ENCODE data around the gene L1CAM.

Gene L1CAM

GRCh38 chrX:153903238-153903980 lies 17.4 kb upstream of the L1CAM start:
- DNase-seq: no peak

- DNase-seq: peak; percentile 31
These were observed 16.4 kb upstream of the L1CAM start for GRCh38 chrX:153902385-153902784.

DNA sequence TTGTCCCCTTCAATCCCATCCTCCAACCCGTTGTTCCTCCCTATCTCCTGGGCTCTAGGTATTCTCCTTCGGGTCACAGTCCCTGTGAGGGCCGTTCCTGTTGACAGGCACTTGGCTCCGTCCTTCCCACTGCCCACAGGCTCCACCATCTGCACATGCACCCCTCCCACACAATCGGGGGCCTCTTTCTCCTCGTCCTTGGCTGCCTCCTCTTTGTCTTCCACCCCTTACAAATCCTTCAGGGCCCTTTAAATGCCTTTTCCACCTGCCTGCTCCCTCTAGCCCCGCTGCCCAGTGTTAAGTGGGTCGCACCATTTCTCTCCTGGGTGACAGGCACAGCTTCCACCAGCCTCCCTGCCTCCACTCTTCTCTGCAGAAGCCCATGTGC lies 15.8 kb upstream of the L1CAM start:
- peak; percentile 58 for DNase-seq

DNA sequence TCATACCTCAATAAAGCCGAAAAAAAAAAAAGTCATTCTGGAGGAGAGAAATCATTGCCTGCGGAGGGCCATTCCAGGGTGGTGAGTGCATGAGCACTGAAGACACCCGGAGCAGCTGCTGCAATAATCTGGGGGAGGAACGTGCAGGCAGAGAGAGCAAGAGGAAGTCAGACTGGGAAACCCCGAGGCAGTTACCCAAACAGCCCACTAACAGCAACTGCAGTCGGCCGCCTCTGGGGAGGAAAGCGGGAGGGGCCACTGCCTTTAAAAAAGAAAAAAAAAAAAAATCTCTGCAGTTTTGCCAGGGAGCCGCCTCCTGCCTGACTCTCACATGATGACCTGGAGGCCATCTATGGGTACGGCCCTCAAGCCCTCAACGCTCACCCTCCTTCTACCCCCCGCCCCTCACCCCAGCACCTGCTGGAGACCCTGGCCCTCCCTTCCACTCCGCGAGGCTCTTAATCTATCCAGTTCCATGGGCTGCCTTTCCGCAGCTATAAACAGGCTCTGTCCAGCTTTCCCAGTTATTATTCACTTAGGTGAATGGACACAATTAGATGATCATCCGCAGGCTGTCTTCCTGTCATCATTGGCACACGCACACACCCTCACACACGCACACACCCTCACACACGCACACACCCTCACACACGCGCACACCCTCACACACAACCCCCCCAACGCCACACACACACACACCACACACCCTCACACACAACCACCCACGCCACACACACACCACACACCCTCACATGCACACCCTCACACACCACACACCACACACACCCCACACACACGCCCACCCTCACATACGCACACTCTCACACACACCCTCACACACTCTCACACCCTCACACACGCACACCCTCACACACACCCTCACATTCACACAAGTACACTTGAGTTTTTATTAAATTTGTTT lies 15.1 kb upstream of the L1CAM start:
- DNase-seq: peak; percentile 80

DNA sequence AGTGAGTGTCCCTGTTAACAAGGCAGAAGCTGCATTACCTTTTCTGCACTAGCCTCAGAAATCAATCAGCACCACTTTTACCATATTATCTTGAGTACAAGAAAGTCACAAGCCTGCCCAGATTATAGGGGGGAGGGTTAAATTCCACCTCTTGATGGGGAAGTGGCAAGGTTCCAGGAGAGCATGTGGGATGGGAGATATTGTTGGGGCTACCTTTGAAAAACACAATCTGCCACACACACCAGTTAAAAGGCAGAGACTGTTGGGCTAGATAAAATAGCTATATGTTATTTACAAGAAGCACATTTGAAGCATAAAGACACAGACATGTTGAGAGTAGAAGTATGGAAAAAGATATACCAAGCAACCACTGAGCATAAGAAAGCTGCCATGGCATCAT lies 11.9 kb upstream of the L1CAM start:
- no peak for DNase-seq

- DNase-seq: no peak
These were observed 3.1 kb upstream of the L1CAM start for GRCh38 chrX:153889123-153889522.

DNA sequence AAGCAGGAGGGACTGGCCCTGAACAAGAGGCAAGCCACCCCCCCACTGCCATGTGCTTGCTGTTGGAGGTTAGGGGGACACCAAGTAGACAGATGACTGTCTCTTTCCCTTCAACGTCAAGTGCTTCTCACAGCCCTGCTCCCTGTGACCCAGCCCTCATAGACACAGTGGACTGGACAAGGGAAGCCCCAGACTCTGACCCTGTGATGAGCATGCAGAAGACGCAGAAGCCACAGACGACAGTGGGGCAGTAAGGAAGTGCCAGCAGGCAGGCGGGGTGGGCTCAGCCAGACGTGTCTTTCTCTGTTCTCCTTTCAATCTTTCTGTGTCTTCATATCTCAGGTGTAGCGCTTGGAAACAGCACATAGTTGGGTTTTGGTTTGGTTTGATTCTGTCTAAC lies 2.4 kb upstream of the L1CAM start:
- no peak for DNase-seq

- DNase-seq: no peak
These were observed 1.4 kb upstream of the L1CAM start for GRCh38 chrX:153887385-153887784.

GRCh38 chrX:153886915-153887314 lies 942 bp upstream of the L1CAM start:
- no peak for DNase-seq

- no peak for DNase-seq
These were observed 675 bp downstream of the L1CAM start for GRCh38 chrX:153885208-153885787.

- DNase-seq: peak; percentile 21
These were observed 1.4 kb downstream of the L1CAM start for GRCh38 chrX:153884590-153884989.

DNA sequence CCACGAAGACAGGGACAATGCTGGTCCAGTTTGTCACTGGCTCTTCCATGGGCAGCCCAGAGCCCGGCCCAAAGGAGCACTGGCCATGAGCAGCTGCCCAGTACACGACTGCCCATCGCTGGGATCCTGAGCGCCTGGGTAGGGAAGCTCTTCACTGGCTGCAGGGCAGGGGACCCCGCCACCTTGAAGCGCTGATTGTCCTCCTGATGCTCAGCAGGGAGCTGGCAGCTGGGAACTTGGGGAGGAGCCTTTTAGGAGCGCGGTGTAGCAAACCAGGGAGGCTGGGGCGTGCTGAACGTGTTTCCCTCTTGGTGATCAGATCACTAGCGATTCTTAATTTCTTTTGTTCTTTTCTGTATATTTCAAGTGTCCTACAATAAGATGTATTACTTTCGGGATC lies 1.8 kb downstream of the L1CAM start:
- DNase-seq: peak; percentile 21

- no peak for DNase-seq
These were observed 2.7 kb downstream of the L1CAM start for GRCh38 chrX:153883163-153883843.

- no peak for DNase-seq
These were observed 3.4 kb downstream of the L1CAM start for GRCh38 chrX:153882557-153882956.

DNA sequence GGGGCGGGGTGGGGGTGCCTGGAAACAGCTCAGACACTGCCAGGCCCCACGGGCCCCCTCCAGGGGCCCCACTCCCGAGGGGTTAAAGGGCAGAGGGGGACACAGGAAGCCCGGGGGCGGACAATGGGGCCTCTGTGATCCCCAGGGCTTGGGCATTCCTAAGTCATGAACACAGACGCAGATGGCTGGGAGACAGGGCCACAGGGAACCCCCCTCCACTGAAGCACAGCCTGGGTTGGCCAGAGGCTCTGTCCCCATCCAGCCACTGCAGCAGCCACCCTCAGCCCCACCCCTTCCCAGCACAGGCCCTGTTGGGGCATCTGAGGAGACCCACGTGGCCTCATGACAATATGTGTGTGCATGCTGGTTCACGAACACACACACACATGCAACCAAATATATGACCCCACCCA lies 3.9 kb downstream of the L1CAM start:
- no peak for DNase-seq

- no peak for DNase-seq
These were observed 4.7 kb downstream of the L1CAM start for GRCh38 chrX:153881281-153881680.

DNA sequence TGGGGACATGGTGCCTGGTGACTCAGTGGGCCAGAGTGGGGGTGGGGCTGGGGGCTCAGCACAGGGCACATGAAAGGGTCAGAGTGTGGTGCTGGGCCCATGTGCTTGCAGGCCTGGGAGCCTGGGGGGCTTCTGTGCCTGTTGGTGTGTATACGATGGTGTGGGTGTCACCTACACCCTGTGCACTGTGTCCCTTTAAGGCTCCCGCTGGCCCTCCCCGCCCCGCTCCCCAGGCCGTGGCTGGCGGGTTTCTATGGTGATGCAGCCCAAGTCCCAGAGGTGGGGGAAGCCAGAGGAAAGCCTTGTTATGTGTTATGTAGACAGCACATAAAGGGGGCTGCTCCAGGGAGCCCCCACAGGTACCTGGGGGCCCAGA lies 5.5 kb downstream of the L1CAM start:
- DNase-seq: no peak

- DNase-seq: no peak
These were observed 6.1 kb downstream of the L1CAM start for GRCh38 chrX:153879741-153880439.

GRCh38 chrX:153878969-153879653 lies 6.9 kb downstream of the L1CAM start:
- DNase-seq: peak; percentile 91

DNA sequence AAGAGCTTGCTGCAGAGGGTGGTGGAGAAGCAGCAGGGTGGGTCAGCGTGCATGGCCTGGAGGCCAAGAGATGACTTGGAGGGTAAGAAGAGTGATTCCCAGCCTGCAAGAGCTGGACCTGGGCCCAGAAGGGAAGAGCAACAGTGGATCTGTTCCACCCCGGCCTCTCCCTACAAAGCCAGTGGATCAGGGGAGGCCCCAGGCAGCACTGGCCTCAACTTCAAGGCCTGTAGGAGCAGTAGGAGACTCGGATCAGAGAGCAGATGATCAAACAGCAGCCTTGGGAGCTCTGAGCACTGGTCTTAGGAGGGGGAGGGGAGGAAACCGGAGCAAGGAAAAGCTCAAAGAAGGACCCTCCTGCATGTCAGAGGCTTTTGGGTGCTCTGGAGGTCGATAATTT lies 7.6 kb downstream of the L1CAM start:
- no peak for DNase-seq

GRCh38 chrX:153877571-153878261 lies 8.3 kb downstream of the L1CAM start:
- no peak for DNase-seq

All from NCI-H1092 treated with DMSO at 0.1 percent for 48 hours (cell line).